HEK293 (cell line): ENCODE measurements around the gene ERAP2.

Experiments
- CTCF ChIA-PET: fragments of 350-600 bp; formaldehyde crosslinking; extraction: SDS; loops from one replicate; lab custom pipeline; 2021; ENCODE audit warnings: antibody characterized with exemption; lab: Yijun Ruan, JAX
- POLR2A ChIA-PET: fragments of 300-600 bp; formaldehyde crosslinking; extraction: SDS; loops from one replicate; lab custom pipeline; 2020; ENCODE audit warnings: antibody characterized with exemption, inconsistent platforms; lab: Yijun Ruan, JAX
- H3K27ac ChIP-seq: fragments of 200-500 bp; sonication (Bioruptor generic); 2 replicates; pipeline ENCODE4 v1.5.1; 2014; ENCODE audit warnings: low read depth, low read length, control low read depth, inconsistent platforms; ENCODE audit errors: extremely low read depth
- H3K36me3 ChIP-seq, 2 experiments: fragments of 200-500 bp in 1 of 2; sonication (Bioruptor generic) in 1 of 2; 1 replicate in 1 of 2; 2 replicates in 1 of 2; pipeline ENCODE4 v1.5.1; 2014 to 2017; ENCODE audit warnings: inconsistent platforms in 2 of 2, low read length in 2 of 2; ENCODE audit not compliant: control insufficient read depth in 2 of 2, insufficient read depth in 1 of 2
- H3K4me1 ChIP-seq: fragments of 200-500 bp; sonication (Bioruptor generic); 2 replicates; pipeline ENCODE4 v1.5.1; 2014; ENCODE audit warnings: mild to moderate bottlenecking, low read length, inconsistent platforms; ENCODE audit not compliant: control insufficient read depth, insufficient read depth
- H3K4me3 ChIP-seq: 2 replicates; pipeline ENCODE4 v1.5.1; 2011; ENCODE audit warnings: low read depth, mild to moderate bottlenecking, control low read depth, low read length, moderate library complexity
- H3K9me3 ChIP-seq: fragments of 200-500 bp; sonication (Bioruptor generic); 2 replicates; pipeline ENCODE4 v1.5.1; 2014; ENCODE audit warnings: low read depth, low read length, inconsistent platforms; ENCODE audit not compliant: control insufficient read depth, insufficient read depth
- GLI4 ChIP-seq: fragments of 450-650 bp; formaldehyde crosslinking; IDR thresholded peaks from 2 replicates; pipeline ENCODE4 v1.5.1; 2016; ENCODE audit warnings: missing biosample characterization, missing genetic modification characterization
- INSM2 ChIP-seq: fragments of 450-650 bp; formaldehyde crosslinking; IDR thresholded peaks from 2 replicates; pipeline ENCODE4 v1.5.1; 2016; ENCODE audit warnings: missing biosample characterization, missing genetic modification characterization
- PBX3 ChIP-seq: sonication (generic); formaldehyde crosslinking; IDR thresholded peaks from 2 replicates; pipeline ENCODE4 v1.8.1; 2022; ENCODE audit warnings: mild to moderate bottlenecking, moderate library complexity, missing genetic modification reagents
- RBAK ChIP-seq: fragments of 450-650 bp; formaldehyde crosslinking; IDR thresholded peaks from 2 replicates; pipeline ENCODE4 v1.5.1; 2016; ENCODE audit warnings: missing biosample characterization, missing genetic modification characterization
- SALL2 ChIP-seq: fragments of 450-650 bp; formaldehyde crosslinking; IDR thresholded peaks from 2 replicates; pipeline ENCODE4 v1.5.0; 2017; ENCODE audit warnings: missing biosample characterization, mild to moderate bottlenecking, missing genetic modification characterization, borderline replicate concordance
- SCRT2 ChIP-seq: fragments of 450-650 bp; formaldehyde crosslinking; IDR thresholded peaks from 2 replicates; pipeline ENCODE4 v1.5.1; 2016; ENCODE audit warnings: missing biosample characterization, missing genetic modification characterization
- SP3 ChIP-seq: fragments of 450-650 bp; formaldehyde crosslinking; IDR thresholded peaks from 2 replicates; pipeline ENCODE4 v1.5.1; 2016; ENCODE audit warnings: missing biosample characterization, missing genetic modification characterization
- ZBTB48 ChIP-seq: fragments of 450-650 bp; formaldehyde crosslinking; IDR thresholded peaks from 2 replicates; pipeline ENCODE4 v1.5.1; 2016; ENCODE audit warnings: missing biosample characterization, missing genetic modification characterization
- ZBTB8A ChIP-seq: fragments of 450-650 bp; formaldehyde crosslinking; IDR thresholded peaks from 2 replicates; pipeline ENCODE4 v1.5.1; 2016; ENCODE audit warnings: missing biosample characterization, missing genetic modification characterization
- ZNF10 ChIP-seq: fragments of 450-650 bp; formaldehyde crosslinking; IDR thresholded peaks from 2 replicates; pipeline ENCODE4 v1.5.1; 2017; ENCODE audit warnings: missing biosample characterization, missing genetic modification characterization
- ZNF112 ChIP-seq: fragments of 450-650 bp; formaldehyde crosslinking; IDR thresholded peaks from 2 replicates; pipeline ENCODE4 v1.5.0; 2017; ENCODE audit warnings: missing biosample characterization, missing genetic modification characterization
- ZNF133 ChIP-seq: fragments of 450-650 bp; formaldehyde crosslinking; IDR thresholded peaks from 2 replicates; pipeline ENCODE4 v1.5.1; 2016; ENCODE audit warnings: missing biosample characterization, missing genetic modification characterization
- ZNF138 ChIP-seq: fragments of 450-650 bp; formaldehyde crosslinking; IDR thresholded peaks from 2 replicates; pipeline ENCODE4 v1.5.1; 2016; ENCODE audit warnings: missing biosample characterization, missing genetic modification characterization, borderline replicate concordance
- ZNF148 ChIP-seq: fragments of 450-650 bp; formaldehyde crosslinking; IDR thresholded peaks from 2 replicates; pipeline ENCODE4 v1.5.0; 2017; ENCODE audit warnings: missing biosample characterization, missing genetic modification characterization, borderline replicate concordance
- ZNF175 ChIP-seq: fragments of 450-650 bp; formaldehyde crosslinking; IDR thresholded peaks from 2 replicates; pipeline ENCODE4 v1.5.1; 2016; ENCODE audit warnings: missing biosample characterization, missing genetic modification characterization
- ZNF202 ChIP-seq: fragments of 450-650 bp; formaldehyde crosslinking; IDR thresholded peaks from 2 replicates; pipeline ENCODE4 v1.5.1; 2016; ENCODE audit warnings: missing biosample characterization, missing genetic modification characterization, borderline replicate concordance
- ZNF302 ChIP-seq: fragments of 450-650 bp; formaldehyde crosslinking; IDR thresholded peaks from 2 replicates; pipeline ENCODE4 v1.5.1; 2016; ENCODE audit warnings: missing biosample characterization, missing genetic modification characterization, low read depth
- ZNF324 ChIP-seq: fragments of 450-650 bp; formaldehyde crosslinking; IDR thresholded peaks from 2 replicates; pipeline ENCODE4 v1.5.1; 2016; ENCODE audit warnings: missing biosample characterization, missing genetic modification characterization
- ZNF37A ChIP-seq: fragments of 450-650 bp; IDR thresholded peaks from 2 replicates; pipeline ENCODE4 v1.5.1; 2018; ENCODE audit warnings: missing biosample characterization, missing genetic modification characterization
- ZNF521 ChIP-seq: fragments of 450-650 bp; formaldehyde crosslinking; IDR thresholded peaks from 2 replicates; pipeline ENCODE4 v1.5.1; 2017; ENCODE audit warnings: missing biosample characterization, mild to moderate bottlenecking, missing genetic modification characterization
- ZNF561 ChIP-seq: fragments of 450-650 bp; IDR thresholded peaks from 2 replicates; pipeline ENCODE4 v1.5.1; 2018; ENCODE audit warnings: missing biosample characterization, missing genetic modification characterization, borderline replicate concordance
- ZNF571 ChIP-seq: fragments of 450-650 bp; formaldehyde crosslinking; IDR thresholded peaks from 2 replicates; pipeline ENCODE4 v1.5.0; 2017; ENCODE audit warnings: missing biosample characterization, missing genetic modification characterization
- ZNF621 ChIP-seq: fragments of 450-650 bp; formaldehyde crosslinking; IDR thresholded peaks from 2 replicates; pipeline ENCODE4 v1.5.1; 2017; ENCODE audit warnings: missing biosample characterization, missing genetic modification characterization
- ZNF624 ChIP-seq: fragments of 450-650 bp; formaldehyde crosslinking; IDR thresholded peaks from 2 replicates; pipeline ENCODE4 v1.5.1; 2017; ENCODE audit warnings: missing biosample characterization, missing genetic modification characterization
- ZNF626 ChIP-seq: fragments of 450-650 bp; sonication (Bioruptor Pico); formaldehyde crosslinking; IDR thresholded peaks from 2 replicates; pipeline ENCODE4 v1.5.1; 2018; ENCODE audit warnings: missing biosample characterization, missing genetic modification characterization, inconsistent platforms
- ZNF654 ChIP-seq: fragments of 450-650 bp; formaldehyde crosslinking; IDR thresholded peaks from 2 replicates; pipeline ENCODE4 v1.5.1; 2016; ENCODE audit warnings: low read depth, missing biosample characterization, missing genetic modification characterization
- ZNF664 ChIP-seq: fragments of 450-650 bp; formaldehyde crosslinking; IDR thresholded peaks from 2 replicates; pipeline ENCODE4 v1.5.1; 2016; ENCODE audit warnings: missing biosample characterization, missing genetic modification characterization
- ZNF837 ChIP-seq: fragments of 450-650 bp; formaldehyde crosslinking; IDR thresholded peaks from 2 replicates; pipeline ENCODE4 v1.5.1; 2016; ENCODE audit warnings: missing biosample characterization, missing genetic modification characterization
- ZSCAN18 ChIP-seq: fragments of 450-650 bp; formaldehyde crosslinking; IDR thresholded peaks from 2 replicates; pipeline ENCODE4 v1.5.1; 2016; ENCODE audit warnings: missing biosample characterization, missing genetic modification characterization
- ZSCAN30 ChIP-seq: fragments of 450-650 bp; IDR thresholded peaks from 2 replicates; pipeline ENCODE4 v1.5.1; 2018; ENCODE audit warnings: missing biosample characterization, mild to moderate bottlenecking, missing genetic modification characterization, moderate library complexity
- ZXDB ChIP-seq: fragments of 450-650 bp; formaldehyde crosslinking; IDR thresholded peaks from 2 replicates; pipeline ENCODE4 v1.5.1; 2016; ENCODE audit warnings: missing biosample characterization, missing genetic modification characterization

ERAP2 gene

GRCh38 chr5:96913233-96913632, 36.9 kb downstream of the ERAP2 start (continued):
- TF ChIP-seq ZNF571 (tag by site-specific recombination) (no peak), ZNF202 (tag by site-specific recombination) (no peak), ZNF37A (tag by site-specific recombination) (no peak), ZNF302 (tag by site-specific recombination) (no peak), ZSCAN30 (tag by site-specific recombination) (no peak), ZNF664 (tag by site-specific recombination) (no peak), ZNF654 (no peak), ZNF175 (tag by site-specific recombination) (no peak), ZNF148 (tag by site-specific recombination) (no peak)

GRCh38 chr5:96919754-96920197, 43.5 kb downstream of the ERAP2 start:
- CTCF ChIA-PET: no interaction called here
- H3K36me3 ChIP-seq: no peaks in the 10 kb centered on the region
- H3K4me1 ChIP-seq: peaks cover 8% of the 10 kb centered on the region
- no peak overlapping the region for H3K4me3 ChIP-seq
- POLR2A ChIA-PET: no interaction called here
- H3K9me3 ChIP-seq: no peaks in the 10 kb centered on the region
- TF ChIP-seq RBAK (no peak), PBX3 (CRISPR knock-in tag) (no peak), ZNF37A (tag by site-specific recombination) (no peak), ZNF10 (no peak), ZNF621 (tag by site-specific recombination) (no peak), SCRT2 (no peak), ZSCAN18 (no peak)
- TF ChIP-seq, all 188 proteins: peak for 0
- no peak overlapping the region for H3K27ac ChIP-seq

GRCh38 chr5:96920744-96921355, 44.5 kb downstream of the ERAP2 start:
- ChIA-PET POLR2A (no interaction called here), CTCF (no interaction called here)
- no peaks in the 10 kb centered on the region for H3K9me3 ChIP-seq
- H3K36me3 ChIP-seq: no peaks in the 10 kb centered on the region
- no peak for TF ChIP-seq ZNF324 (tag by site-specific recombination)
- TF ChIP-seq ZNF521: no peak
- TF ChIP-seq ZNF837 (tag by site-specific recombination): no peak
- TF ChIP-seq ZBTB8A (tag by site-specific recombination): no peak
- no peak for TF ChIP-seq ZNF112 (tag by site-specific recombination)
- TF ChIP-seq ZNF133: no peak
- TF ChIP-seq ZXDB (tag by site-specific recombination): no peak
- TF ChIP-seq ZNF561 (tag by site-specific recombination): no peak
- no peak for TF ChIP-seq SP3 (tag by site-specific recombination)
- TF ChIP-seq ZBTB48 (tag by site-specific recombination): no peak
- TF ChIP-seq INSM2: no peak
- TF ChIP-seq ZNF624 (tag by site-specific recombination): no peak
- TF ChIP-seq SALL2 (tag by site-specific recombination): no peak
- TF ChIP-seq ZNF138: no peak
- no peak for TF ChIP-seq ZNF626 (tag by site-specific recombination)
- TF ChIP-seq GLI4 (tag by site-specific recombination): no peak
- H3K4me3 ChIP-seq: no peak overlapping the region
- no peak overlapping the region for H3K27ac ChIP-seq
- H3K4me1 ChIP-seq: peaks cover 8% of the 10 kb centered on the region
